SKM-1 treated with dmso at 0.1 percent for 144 hours (cell line): ENCODE data around the gene GPT2.

Experiments used
- DNase-seq: peaks from one replicate; lab custom pipeline; 2025; ENCODE audit not compliant: unreplicated experiment; lab: John Stamatoyannopoulos, UW

The GPT2 gene, protein sequence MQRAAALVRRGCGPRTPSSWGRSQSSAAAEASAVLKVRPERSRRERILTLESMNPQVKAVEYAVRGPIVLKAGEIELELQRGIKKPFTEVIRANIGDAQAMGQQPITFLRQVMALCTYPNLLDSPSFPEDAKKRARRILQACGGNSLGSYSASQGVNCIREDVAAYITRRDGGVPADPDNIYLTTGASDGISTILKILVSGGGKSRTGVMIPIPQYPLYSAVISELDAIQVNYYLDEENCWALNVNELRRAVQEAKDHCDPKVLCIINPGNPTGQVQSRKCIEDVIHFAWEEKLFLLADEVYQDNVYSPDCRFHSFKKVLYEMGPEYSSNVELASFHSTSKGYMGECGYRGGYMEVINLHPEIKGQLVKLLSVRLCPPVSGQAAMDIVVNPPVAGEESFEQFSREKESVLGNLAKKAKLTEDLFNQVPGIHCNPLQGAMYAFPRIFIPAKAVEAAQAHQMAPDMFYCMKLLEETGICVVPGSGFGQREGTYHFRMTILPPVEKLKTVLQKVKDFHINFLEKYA

DNA sequence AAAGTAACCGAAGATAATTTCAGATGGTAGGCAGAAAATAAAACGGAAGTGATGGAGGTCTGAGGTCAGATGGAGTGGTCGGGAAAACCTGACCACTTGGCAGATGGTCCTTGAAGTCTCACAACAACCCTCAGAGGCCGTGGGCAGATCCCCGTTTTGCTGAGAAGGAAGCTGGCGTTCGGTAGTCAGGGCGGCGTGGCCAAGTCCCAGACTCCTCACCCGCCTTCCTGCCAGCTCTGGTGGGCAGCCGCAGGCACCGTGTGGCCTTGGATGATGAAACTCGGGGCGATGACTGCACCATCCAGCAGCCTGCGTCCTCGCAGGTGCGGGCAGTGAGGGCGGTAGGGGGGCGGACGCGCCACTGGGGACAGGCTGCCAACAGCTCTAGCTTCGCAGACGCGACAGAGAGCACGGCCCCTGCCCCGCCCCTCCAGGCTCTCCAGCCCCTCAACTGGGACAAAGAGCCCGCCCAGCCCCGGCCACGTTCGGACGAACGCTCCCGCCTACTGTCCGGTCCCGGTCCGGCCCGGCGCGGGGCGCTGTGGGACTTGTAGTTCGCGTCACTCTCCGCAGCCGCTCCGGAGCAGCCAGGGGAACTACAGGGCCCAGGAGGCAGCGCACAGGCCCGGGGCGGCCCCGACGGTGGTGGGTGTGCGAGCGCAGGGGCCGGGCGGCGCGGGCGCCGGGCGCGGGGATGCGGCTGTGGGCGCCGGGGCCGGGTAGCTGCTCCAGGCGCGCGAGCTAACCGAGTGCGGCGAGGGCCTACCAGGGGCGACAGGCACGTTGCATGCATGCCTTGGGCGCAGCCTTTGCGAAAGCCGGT lies at the start of gene GPT2:
Gene GPT2 (plus strand): TSS at position 673 of the 823 bp plus-strand sequence. CDS start 354 bp downstream, outside the sequence.
- DNase-seq: peak; percentile 89

DNA sequence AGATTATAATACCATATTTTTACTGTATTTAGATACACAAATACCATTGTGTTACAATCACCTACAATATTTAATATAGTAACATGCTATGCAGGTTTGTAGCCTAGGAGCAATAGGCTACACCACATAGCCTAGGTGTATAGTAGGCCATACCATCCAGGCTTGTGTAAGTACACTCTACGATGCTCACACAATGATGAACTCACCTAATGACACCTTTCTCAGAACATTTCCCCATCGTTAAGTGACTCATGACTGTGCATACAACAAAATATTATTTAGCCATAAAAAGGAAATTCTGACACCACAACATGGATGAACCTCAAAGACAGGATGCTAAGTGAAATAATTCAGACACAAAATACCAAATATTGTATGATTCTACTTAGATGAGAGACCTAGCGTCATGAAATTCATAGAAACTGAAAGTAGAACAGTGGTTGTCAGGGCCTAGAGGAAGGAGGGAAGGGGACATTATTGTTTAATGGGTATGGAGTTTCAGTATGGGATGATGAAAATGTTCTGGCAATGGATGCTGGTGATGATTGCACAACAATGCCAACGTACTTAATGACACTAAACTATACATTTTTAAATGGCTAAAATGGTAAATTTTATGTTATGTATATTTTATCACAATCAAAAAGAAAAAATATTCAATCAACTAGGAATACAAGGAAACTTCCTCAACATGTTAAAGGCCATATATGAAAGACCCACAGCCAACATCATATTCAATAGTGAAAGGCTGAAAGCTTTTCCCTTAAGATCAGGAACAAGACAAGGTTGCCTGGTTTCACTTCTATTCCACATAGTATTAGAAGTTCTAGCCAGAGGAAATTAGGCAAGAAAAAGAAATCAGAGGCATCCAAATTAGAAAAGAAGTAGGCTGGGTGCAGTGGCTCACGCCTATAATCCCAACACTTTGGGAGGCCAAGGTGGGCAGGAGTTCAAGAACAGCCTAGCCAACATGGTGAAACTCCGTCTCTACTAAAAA lies 47.3 kb upstream of the GPT2 start:
- DNase-seq: no peak

DNA sequence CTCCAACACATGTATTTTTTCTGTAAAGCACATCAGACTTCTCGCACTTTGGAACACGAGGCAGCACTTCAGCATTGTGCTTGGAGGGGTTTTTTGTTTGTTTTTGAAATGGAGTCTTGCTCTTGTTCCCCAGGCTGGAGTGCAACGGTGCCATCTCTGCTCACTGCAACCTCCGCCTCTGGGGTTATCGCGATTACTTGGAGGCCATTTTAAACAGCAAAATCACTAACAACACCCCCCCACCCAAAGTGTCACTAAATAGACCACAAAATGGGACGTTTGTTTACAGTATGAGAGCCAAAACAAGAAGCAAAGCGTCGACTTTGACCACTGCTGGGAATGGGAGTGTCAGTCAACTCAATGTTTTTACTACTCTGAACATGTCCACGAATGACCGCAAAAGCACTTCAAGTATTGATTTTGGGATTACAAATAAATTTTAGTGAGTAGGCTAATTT lies 44.1 kb upstream of the GPT2 start:
- no peak for DNase-seq

DNA sequence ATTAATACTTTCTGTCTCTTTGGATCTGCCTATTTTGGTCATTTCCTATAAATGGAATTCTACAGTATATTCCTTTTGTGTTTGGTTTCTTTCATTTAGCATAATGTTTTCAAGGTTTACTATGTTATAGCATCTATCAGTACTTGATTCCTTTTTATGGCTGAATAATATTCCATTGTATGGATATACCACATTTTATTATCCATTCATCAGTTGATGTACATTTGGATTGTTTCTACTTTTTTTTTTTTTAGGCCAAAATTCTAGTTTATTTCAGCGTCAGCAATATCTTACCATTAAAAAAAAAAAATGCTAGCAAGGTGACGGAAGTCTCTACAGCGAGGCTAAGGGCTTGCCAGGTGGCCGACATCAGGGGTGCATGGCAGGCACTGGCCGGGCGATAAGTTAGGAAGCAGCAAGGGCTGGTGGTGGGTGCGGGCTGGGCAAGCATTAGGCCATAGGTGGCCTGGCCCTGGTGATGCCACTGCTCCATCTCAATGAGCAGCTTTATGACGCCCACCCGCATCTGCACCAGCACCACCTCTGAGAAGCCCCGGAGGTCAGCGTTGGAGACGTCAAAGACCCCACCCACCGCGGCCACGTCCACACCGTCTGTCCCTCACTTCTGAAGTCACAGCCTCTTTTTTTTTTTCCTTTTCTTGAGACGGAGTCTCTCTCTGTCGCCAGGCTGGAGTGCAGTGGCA lies 41.8 kb upstream of the GPT2 start:
- DNase-seq: no peak

DNA sequence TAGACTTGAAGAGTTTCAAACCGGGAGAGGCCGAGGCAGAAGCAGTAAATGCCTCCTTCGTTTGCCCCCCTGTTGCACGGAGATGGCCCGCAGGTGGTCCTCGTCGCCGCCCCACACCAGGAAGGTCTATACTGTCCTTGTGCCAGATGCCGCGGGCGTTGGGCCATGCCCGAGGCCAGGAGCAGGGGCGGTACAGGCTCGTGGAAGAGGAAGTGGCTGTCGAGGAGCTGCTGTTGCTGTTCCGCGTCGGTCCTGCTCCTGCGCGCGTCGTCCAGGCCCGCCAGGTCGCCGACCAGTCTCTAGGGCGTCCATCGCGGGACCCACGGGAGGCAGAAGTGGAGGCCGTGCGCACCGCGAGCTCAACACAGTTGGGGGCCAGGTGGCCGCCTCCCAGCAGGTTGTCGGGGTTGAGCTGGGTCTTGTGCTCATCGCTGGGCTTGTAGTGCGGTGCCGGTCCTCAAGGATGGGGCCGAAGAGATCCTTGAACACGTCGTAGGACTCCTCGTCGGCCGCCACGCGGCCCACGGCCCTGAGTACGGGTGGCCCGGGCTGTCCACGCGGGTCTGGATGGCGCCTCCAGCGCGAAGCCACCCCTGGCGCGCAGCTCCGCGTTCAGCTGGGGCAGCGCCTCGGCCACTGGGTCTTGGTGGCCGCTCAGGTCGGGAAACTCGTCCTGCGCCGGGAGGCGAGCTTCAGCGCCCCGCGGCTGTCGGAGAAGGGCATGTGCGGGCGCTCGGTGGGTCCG lies 40.1 kb upstream of the GPT2 start:
- no peak for DNase-seq

DNA sequence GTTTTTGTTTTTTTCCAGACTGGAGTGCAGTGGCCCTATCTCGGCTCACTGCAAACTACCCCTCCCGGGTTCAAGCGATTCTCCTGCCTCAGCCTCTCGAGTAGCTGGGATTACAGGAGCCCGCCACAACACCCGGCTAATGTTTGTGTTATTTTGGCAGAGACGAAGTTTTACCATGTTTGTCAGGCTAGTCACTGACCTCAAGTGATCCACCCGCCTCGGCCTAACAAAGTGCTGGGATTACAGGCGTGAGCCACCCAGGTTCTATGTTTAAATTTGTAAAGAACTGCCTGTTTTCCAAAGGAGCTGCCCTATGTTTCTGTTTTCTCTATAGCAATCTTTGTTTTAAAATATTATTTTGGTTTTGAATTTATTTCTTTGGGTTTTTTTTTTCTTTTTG lies 39.4 kb upstream of the GPT2 start:
- DNase-seq: no peak

DNA sequence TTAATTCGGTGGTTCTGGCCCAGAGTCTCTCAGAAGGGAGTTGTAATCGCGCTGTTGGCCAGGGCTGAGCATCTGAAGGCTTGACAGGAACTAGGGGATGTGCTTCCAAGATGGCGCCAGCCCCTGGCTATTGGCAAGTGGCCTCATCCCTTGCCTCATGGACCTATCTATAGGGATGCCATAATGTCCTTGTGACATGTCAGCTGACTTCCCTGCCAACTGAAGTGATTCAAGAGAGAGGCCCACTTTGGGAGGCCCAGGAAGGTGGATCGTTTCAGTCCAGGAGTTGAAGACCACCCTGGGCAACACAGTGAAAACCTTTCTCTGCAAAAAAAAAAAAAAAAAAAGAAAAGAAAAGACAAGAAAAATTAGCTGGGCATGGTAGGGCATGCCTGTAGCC lies 38.2 kb upstream of the GPT2 start:
- no peak for DNase-seq

DNA sequence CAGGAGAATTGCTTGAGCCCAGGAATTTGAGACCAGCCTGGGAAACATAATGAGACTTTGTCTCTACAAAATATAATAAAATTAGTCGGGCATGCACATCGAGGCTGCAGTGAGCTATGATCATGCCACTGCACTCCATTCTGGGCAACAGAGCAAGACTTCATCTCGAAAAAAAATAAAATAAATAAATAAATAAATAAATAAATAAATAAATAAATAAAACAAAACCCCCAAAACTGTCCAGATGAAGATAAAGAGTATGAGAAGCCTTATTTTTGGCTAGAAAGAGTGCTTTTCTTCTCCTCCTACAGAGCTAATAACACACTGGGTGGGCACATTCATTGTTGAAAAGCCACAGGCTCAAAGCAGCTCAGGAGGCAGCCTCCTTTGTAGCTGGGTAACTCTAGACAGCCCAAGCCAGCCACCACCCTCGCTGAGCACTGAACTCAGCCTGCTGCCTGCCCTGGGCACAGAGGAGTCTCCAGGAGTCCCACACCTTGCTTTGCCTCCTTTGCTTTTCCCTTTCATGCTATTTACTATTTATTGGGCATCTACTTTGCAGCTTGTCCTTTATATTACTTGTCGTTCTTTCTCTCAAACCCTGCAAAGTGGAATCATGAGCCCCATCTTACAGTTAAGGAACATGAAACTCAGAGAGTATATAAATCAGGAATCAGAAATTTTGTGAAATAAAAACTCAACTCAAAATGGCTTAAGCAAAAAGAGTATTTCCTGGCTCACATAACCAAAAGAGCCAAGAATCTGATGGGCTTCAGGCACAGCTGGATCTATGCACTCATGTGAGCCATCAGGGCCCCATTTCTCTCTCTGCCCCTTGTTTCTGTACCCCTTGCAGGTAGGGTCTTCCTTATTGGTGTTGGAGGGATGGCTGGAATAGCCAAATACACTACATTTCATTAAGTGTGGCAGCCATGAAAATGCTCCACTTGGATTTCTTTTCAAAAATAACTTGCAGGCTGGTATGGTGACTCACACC lies 35.1 kb upstream of the GPT2 start:
- no peak for DNase-seq

DNA sequence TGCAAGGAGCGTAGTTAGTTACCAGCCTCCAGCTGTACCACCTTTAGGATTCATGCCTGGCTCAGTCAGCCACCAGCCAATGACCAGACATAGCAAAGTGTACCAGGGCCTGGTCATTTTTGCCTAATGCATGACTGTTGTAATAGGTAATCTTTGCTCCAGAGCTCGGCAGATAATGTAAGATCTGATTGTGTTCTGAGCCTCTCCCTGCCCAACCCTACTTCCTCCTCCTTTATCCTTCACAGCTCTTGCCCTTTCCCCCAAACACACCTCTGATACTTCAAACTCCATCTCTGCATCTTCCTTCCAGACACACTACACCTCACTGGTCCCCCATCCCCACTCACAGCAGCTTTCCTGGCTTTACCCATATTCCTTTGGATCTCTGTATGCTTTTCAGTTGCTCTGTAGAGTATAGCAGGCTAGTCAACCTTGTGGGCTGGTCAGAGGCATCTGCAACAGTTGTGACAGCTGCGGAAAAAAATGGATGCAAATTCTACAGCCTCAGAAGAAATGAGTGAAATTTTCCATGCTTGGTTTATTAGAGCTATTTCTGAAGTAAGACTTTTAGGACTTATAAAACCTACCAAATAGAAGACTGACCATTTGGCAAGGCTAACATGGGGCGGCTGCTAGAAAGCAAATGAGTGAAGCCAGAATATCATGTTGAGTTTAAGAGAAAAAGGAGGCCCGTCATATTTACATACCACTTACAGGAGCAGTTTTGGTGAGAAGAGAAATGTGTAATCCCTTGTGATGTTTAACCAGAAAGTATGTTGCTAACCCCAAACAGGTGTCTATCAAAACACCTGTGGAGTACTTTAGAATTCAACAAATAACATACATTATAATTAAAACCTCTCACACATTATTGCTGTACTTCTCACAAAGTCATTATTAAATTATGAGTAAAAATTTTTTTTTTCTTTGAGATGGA lies 33.3 kb upstream of the GPT2 start:
- no peak for DNase-seq

DNA sequence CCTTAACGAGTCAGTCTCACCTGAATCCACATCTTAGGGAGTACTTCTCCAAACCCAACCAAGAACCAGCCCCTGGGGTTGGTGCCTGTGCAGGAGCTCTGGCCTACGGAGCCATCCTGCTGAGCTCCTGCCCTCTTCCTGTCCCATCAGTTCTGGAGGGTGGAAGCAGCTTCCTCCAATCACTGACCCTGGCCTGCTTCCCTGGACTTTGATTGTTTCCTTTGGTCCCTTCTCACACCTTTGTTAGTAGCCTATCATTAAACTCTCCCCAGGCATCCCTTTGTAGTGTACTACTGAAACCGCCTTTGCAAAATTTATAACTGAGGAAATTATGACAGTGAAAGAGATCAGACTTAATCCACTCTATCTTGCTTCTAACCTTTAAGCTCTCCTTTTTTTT lies 32.0 kb upstream of the GPT2 start:
- no peak for DNase-seq

DNA sequence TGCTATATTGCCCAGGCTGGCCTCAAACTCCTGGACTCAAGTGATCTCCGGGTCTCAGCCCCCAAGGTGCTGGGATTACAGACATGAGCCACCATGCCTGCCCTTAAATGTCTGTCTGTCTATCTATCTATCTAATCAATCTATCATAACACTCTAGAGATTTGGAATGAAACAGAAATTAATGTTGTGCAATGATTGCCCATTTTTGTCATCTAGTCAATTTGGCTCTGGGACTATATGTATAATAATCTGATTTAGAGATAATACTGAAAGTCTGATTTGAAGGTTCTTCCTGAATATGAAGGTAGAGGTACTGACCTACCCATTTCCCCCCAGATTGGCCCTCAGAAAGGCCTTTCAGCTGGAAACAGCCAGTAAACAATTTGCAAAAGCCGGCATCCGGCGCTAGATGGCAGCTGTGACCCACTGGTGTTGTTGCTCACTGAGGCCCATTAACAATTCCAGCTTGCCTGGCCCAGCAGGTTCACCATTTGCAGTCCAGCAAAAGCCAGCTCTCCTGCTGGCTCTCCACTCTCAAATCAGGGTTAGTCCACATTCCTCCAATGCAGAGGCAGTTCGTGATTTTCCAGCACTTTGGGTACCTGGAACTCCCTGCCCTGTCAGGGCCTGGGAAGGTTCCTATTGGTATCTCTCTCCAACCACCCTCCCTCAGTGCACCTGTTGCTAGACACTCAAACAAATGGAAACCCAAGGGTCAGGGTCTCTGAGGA lies 30.3 kb upstream of the GPT2 start:
- peak; percentile 39 for DNase-seq

DNA sequence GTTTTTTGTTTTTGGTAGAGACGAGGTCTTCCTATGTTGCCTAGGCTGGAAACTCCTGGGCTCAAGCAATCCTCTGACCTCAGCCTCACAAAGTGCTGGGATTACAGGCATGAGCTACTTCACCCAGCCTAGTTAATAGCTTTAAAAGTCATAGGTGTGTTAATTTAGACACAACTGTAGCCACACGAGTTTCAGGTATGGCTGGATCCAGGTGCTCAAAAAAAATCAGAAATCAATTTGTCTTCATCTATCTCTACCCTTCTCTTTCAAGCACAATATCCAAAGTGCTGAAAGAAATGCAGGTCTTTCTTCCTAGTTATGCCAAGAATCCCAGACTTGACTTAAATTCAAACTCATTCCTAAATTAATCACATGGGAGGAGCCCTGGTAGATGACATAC lies 29.3 kb upstream of the GPT2 start:
- DNase-seq: no peak

DNA sequence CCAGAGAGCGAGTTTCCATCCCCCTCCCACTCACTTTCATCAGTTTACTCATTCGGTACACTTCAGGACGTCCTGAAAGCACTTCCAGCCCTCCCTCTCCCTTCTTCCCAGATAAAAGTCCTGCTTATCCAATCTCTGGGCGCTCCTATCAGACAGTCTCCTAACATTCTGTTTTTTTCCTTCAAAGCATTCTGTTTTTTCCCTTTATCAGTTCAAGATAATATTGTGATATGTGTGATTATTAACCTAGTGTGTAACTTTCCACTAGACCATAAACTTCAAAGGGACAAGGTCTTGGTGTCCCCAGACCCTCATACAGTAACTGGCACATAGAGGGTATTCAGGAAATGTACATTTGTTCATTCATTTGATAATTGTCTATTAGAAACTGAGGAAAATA lies 28.8 kb upstream of the GPT2 start:
- DNase-seq: no peak

DNA sequence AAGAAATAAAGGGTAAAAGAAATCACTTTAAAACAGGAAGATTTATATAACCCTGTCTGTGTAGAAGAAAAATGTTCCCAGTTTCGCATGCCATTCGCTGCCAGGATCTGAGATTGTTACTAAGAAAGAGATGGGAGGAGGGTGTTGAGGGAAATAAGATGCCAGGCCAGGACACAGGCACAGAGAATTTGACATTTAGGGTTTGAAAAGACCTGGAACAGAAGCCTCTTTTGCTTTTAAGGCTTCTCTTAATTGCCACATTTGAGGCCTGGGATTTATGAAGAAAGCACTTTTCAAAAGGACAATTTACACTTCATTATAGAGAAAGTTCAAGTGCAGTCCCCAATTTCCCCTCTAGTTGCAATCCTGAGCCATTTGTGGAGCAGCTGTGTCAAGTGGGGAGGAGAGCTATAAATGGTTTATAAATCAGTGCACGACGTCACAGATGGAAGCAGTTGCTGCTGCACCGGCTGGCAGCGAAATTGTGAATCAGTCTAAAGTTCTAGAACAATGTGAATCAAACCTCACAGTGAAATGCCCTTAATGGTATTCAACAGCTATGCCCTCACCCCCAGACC lies 26.7 kb upstream of the GPT2 start:
- no peak for DNase-seq

DNA sequence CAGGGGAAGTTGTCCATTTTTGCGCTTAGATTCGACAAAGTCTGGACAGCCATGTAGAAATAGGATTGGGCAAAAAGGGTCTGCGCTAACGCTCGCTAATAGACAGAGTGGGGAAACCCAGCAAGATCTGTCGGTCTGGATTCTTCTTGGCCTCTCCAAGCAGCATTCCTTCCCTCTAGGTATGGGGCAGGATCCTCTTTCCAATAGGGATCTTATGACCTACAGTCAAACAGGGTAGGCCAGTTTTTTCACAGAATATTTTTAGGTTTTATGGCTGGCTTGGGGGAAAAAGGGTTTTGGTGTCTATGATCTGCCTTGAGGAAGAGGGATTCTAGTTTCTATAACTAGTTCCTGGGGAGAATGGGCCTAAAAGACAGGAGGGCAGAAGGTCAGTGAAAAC lies 26.0 kb upstream of the GPT2 start:
- no peak for DNase-seq

DNA sequence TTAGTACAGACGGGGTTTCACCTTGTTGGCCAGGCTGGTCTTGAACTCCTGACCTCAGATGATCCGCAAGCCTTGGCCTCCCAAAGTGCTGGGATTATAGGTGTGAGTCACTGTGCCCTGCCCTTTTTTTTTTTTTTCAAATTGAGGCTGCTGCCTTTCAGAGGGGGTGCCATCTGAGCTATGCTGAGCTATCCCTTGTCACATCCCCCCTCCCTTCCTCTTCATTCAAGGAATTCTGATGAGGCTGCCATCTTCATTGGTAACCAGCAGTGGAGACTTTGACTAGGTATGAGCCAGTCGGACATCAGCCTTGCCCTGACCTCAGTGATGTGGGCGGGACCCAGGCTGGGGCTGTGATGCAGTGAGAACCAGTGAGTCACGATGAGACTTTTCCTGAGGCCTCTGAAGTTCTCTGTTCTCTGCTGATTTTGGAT lies 24.4 kb upstream of the GPT2 start:
- DNase-seq: no peak
